AG10803 (cell line): Measurements from ENCODE around the gene KAT2A.

Experiments used
- DNase-seq: peaks from one replicate; pipeline ENCODE4 v3.0.0; 2010; ENCODE audit warnings: low read depth
- H3K4me3 ChIP-seq: 2 replicates; pipeline ENCODE4 v1.5.1; 2011; ENCODE audit warnings: mild to moderate bottlenecking, low read length, control low read depth
- TF ChIP-seq, protein P1 (sequence below): conservative IDR thresholded peaks from 2 replicates; pipeline ENCODE4 v1.5.1; 2011; ENCODE audit warnings: mild to moderate bottlenecking, low read length, control low read depth, inconsistent platforms

KAT2A gene

DNA sequence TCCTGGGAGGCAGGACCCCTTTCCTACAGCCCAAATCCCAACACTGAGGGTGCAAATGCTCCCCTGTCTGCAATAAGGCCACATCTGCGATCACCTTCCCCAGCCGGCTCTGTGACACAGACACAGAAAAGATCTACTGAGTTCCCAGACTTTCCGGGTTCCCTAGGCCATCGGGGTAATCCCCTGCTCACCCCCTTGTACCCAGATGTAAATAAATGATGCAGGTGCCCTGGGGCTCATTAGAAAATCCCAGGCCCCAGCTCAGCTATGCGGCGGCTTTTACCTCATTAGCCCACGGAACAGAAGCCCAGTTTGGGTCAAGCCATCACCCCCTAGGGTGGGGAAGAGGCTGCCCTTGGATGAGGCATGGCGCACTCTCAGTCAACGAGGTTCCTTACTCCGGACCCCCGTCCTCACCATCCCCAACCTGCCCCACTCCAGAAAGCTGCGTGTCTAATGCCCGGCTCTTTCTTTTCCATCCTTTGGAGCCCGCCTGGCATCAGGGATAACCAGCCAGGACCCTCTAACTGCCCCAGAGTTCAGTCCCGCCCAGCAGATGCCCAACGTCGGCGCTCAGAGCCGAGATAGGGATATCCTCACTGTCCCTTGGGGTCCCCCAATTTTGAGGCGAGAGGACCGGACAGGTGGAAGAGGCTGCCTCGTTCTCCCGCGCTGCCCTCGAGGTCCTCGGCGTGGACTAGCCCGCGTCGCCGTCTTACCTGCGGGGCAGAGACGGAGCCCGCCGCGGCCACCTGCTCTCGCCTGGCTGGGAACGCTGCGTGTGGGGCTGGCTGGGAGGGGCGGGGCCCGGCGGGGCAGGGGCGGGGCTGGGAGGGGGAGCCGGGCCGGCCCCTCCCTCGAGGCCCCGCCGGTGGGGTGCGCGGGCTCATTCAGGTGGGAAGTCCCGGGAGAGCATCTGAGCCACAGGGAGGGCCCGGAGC is 23.2 kb downstream of the KAT2A start, which contains the start of gene ZNF385C:
ZNF385C (minus strand) TSS at position 783 of the 941 bp plus-strand sequence. CDS start 35,417 bp downstream, outside the sequence.
- H3K4me3 ChIP-seq: no peak within 1 kb of the TSS
- no peak for DNase-seq
- TF ChIP-seq, protein P1, sequence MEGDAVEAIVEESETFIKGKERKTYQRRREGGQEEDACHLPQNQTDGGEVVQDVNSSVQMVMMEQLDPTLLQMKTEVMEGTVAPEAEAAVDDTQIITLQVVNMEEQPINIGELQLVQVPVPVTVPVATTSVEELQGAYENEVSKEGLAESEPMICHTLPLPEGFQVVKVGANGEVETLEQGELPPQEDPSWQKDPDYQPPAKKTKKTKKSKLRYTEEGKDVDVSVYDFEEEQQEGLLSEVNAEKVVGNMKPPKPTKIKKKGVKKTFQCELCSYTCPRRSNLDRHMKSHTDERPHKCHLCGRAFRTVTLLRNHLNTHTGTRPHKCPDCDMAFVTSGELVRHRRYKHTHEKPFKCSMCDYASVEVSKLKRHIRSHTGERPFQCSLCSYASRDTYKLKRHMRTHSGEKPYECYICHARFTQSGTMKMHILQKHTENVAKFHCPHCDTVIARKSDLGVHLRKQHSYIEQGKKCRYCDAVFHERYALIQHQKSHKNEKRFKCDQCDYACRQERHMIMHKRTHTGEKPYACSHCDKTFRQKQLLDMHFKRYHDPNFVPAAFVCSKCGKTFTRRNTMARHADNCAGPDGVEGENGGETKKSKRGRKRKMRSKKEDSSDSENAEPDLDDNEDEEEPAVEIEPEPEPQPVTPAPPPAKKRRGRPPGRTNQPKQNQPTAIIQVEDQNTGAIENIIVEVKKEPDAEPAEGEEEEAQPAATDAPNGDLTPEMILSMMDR: no peak

DNA sequence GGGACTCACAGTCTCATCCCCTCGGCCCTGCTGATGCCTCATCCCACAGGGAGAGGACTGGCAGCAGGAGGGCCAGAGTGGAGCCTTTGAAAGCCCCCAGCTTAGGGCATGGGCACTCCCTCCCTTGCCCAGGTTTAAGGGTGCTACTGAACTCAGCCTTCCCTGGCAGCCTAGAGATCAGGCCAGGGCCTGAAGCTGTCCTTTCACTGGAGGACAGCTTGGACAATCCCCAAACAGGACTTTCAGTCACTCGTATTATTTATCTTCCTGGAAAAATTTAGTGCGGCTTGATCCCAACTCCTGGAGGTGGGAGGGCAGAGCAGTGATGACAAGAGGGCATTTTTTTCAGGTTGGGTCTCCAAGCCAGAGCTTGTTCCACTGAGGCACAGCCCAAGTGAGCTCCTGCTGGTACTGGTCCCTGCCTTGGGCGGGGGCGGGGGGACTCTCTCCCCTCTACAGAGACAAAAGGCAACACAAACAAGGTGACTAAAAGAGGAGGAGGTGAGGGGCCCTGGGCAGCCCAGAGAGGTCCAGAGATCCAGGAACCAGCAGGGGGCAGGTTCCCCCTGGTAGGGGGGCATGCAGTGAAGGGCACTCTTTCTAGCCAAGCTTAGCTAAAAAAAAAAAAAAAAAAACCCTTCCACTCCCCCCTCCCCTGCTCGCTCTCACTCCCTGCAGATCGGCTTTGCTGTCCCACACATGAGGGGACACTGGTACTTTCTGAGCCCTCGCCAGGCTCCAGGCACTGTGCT is 24.6 kb downstream of the KAT2A start:
- TF ChIP-seq, protein P1: no peak
- DNase-seq: no peak

GRCh38 chr17:42094375-42095069 is 26.6 kb downstream of the KAT2A start:
- no peak for DNase-seq
- no peak overlapping the region for H3K4me3 ChIP-seq
- TF ChIP-seq, protein P1: no peak

More for the DNA sequence above, 24.6 kb downstream of the KAT2A start:
- no peak overlapping the region for H3K4me3 ChIP-seq

- TF ChIP-seq, protein P1: no peak
- no peak for DNase-seq
Measured at GRCh38 chr17:42092939-42093338, 28.2 kb downstream of the KAT2A start.

DNA sequence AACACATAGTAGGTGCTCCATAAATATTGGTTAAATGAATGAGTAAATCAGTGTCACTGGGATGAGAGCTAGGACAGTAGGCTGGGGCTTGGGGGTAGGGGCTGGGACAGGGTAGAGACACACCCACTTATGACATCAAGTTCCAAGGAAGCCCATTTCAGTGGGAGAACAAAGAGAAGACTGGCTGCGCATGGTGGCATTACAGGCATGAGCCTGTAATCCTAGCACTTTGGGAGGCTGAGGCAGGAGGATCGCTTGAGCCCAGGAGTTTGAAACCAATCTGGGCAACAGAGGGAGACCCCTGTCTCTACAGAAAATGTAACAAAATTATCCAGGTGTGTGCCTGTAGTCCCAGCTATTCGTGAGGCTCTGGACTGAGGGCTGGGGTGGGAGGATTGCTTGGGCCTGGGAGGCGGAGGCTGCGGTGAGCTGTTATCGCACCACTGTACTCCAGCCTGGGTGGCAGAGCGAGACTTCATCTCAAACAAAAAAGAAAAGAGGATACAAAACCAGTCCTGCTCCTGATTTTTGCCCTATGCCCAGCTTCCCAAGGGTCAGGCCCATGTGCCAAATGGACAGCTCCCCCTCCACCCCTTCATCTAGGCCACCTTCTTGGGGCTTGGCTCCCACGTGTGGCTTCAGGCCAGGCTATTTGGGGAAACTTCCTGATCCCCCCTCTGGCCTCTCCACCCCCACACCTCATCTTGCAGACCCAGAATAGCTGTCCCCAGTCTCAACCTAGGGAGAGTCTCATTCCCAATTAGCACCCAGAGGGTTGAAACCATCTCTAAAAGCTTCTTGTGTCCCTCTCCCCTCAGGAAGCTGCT is 30.0 kb downstream of the KAT2A start:
- DNase-seq: no peak
- H3K4me3 ChIP-seq: no peak overlapping the region
- TF ChIP-seq, protein P1: no peak

More at GRCh38 chr17:42092939-42093338, 28.2 kb downstream of the KAT2A start:
- H3K4me3 ChIP-seq: no peak overlapping the region

GRCh38 chr17:42088736-42089135 is 32.4 kb downstream of the KAT2A start:
- TF ChIP-seq, protein P1: no peak
- no peak overlapping the region for H3K4me3 ChIP-seq
- DNase-seq: no peak
